HepG2 (cell line): Measurements from ENCODE around the gene SMC1B.

ENCODE experiments used
- BRCA1 ChIP-seq: sonication (generic); formaldehyde crosslinking; IDR thresholded peaks from 2 replicates; pipeline ENCODE4 v1.4.0; 2020; ENCODE audit warnings: missing genetic modification reagents
- CTCF ChIP-seq: sonication (generic); formaldehyde crosslinking; IDR thresholded peaks from 2 replicates; pipeline ENCODE4 v1.5.0; 2020; ENCODE audit warnings: mild to moderate bottlenecking, missing genetic modification reagents, moderate library complexity
- MED13 ChIP-seq: sonication (generic); formaldehyde crosslinking; IDR thresholded peaks from 2 replicates; pipeline ENCODE4 v1.5.0; 2020; ENCODE audit warnings: missing genetic modification reagents
- MEF2D ChIP-seq: sonication (generic); formaldehyde crosslinking; IDR thresholded peaks from 2 replicates; pipeline ENCODE4 v1.5.1; 2020; ENCODE audit warnings: mild to moderate bottlenecking, missing genetic modification reagents
- NFATC3 ChIP-seq: sonication (generic); formaldehyde crosslinking; IDR thresholded peaks from 2 replicates; pipeline ENCODE4 v1.5.1; 2020; ENCODE audit warnings: mild to moderate bottlenecking, missing genetic modification reagents
- NR2F2 ChIP-seq: IDR thresholded peaks from 2 replicates; pipeline ENCODE4 v1.6.1; 2012; ENCODE audit warnings: low read depth, inconsistent platforms, borderline replicate concordance
- ZBTB7A ChIP-seq: sonication (generic); formaldehyde crosslinking; IDR thresholded peaks from 2 replicates; pipeline ENCODE4 v1.8.0; 2022; ENCODE audit warnings: mild to moderate bottlenecking, missing genetic modification reagents
- ZEB1 ChIP-seq: IDR thresholded peaks from 2 replicates; pipeline ENCODE4 v1.6.1; 2012; ENCODE audit warnings: mild to moderate bottlenecking, low read depth, inconsistent platforms; ENCODE audit not compliant: insufficient replicate concordance
- ZFP1 ChIP-seq: IDR thresholded peaks from 2 replicates; pipeline ENCODE4 v1.6.1; 2016
- ZNF207 ChIP-seq: fragments of 450-650 bp; IDR thresholded peaks from 2 replicates; pipeline ENCODE4 v1.6.1; 2016; ENCODE audit warnings: antibody characterized with exemption, borderline replicate concordance
- ZNF234 ChIP-seq: sonication (generic); formaldehyde crosslinking; conservative IDR thresholded peaks from 2 replicates; pipeline ENCODE4 v1.5.1; 2020; ENCODE audit warnings: mild to moderate bottlenecking, missing genetic modification reagents

- TF ChIP-seq ZEB1 (no peak), MED13 (CRISPR knock-in tag) (no peak), CTCF (CRISPR knock-in tag) (no peak), ZNF234 (CRISPR knock-in tag) (no peak), ZFP1 (CRISPR knock-in tag) (no peak), NFATC3 (CRISPR knock-in tag) (no peak), NR2F2 (no peak), MEF2D (CRISPR knock-in tag) (no peak), ZBTB7A (CRISPR knock-in tag) (no peak), BRCA1 (no peak), ZNF207 (no peak)
Observed at GRCh38 chr22:45329530-45329936, 83.9 kb downstream of the SMC1B start.
